NCI-H2227 (cell line): ENCODE measurements around the gene ZNF830.
"Not testable (repeated sequence)": the region's sequence is repeated elsewhere in the genome, so short reads cannot be mapped to it uniquely, and the experiment has no call there.

ENCODE experiments used
- DNase-seq: peaks from one replicate; lab custom pipeline; 2025; ENCODE audit not compliant: unreplicated experiment; lab: John Stamatoyannopoulos, UW

Gene ZNF830, protein sequence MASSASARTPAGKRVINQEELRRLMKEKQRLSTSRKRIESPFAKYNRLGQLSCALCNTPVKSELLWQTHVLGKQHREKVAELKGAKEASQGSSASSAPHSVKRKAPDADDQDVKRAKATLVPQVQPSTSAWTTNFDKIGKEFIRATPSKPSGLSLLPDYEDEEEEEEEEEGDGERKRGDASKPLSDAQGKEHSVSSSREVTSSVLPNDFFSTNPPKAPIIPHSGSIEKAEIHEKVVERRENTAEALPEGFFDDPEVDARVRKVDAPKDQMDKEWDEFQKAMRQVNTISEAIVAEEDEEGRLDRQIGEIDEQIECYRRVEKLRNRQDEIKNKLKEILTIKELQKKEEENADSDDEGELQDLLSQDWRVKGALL

GRCh38 chr17:34961093-34961911 is at the start of gene ZNF830, which contains the start of gene CCT6B:
Gene ZNF830 (plus strand): TSS chr17:34961540. CDS start chr17:34961567, 27 bp downstream.
Gene CCT6B (minus strand): TSS chr17:34961460. CDS start chr17:34961393, 67 bp downstream.
- peak; percentile 92 for DNase-seq

DNA sequence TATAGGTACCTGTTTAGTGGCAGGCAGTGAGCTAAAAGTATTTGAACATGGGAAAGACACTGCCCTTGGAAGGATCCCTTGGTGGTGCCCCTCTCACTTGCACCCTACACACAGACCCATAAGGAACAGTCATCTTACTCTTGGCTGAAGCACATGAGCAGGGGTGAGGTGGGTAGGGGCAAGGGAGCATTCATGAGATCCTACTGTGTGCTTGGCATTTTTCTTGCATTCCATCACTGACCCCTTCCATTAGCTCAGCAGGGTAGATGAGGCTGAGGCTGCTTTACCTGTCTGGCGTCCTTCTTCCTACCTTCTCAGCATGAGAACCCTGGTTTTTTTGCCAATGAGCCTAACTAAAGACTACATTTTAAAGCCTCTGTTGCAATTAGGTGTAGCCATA is 48.3 kb upstream of the ZNF830 start:
- no peak for DNase-seq

- no peak for DNase-seq
Measured at GRCh38 chr17:34916120-34916519, 45.2 kb upstream of the ZNF830 start.

DNA sequence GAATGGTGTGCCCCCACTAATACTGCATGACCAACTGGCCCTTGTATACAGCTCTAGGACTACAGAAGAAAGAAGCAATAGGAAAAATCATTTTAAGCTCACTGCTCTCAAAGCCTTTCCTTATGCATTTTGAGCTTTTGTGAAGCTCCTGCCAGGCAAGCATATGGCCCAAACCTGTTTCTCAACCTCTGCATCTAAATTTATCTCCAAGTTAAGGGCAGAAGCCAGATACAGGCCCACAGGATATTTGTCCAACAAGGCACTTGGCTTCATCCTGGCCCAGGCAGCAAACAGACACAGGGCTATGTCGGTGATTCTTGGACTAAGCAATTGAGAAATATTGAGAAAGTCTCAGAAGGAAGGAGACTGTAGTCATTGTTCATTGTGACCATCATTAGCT is 44.0 kb upstream of the ZNF830 start:
- DNase-seq: no peak

DNA sequence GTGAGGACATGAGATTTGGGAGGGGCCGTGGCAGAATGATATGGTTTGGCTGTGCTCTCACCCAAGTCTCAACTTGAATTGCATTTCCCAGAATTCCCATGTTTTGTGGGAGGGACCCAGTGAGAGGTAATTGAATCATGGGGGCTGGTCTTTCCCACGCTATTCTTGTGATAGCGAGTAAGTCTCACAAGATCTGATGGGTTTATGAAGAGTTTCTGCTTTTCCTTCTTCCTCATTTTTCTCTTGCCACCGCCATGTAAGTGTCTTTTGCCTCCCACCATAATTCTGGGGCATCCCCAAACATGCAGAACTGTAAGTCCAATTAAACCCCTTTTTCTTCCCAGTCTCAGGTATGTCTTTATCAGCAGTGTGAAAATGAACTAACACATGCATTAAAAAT is 40.7 kb upstream of the ZNF830 start:
- no peak for DNase-seq

DNA sequence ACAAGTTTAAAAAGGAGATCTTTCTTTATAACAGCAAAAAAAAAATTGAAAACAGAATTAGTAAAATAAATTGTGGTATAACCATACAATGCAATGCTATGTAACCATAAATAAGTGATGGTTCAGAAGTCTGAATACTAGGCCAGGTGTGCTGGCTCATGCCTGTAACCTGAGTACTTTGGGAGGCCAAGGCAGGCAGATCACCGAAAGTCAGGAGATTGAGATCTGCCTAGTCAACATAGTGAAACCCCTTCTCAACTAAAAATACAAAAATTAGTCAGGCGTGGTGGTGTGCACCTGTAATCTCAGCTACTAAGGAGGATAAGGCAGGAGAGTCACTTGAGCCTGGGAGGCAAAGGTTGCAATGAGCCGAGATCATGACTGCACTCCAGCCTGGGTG is 34.7 kb upstream of the ZNF830 start:
- no peak for DNase-seq

DNA sequence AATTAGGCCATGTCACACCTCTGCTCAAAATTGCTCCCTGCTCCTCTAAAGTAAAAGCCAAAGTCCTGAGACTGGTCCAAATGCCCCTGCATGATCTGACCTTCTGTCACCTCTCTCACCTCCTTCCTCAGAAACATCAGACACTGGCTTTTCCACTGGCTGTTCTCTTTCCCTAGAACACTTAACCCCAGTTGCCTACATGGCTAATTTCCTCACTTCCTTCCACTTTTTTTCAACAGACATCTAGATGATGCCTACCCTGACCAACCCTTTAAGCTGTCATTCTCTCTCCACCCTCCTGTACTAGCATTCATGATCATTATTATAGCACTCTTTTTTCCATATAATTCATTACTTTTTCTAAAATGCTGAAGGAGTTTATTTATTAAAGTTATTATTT is 31.1 kb upstream of the ZNF830 start:
- DNase-seq: no peak

- DNase-seq: not testable (repeated sequence)
Measured at GRCh38 chr17:34950780-34951179, 10.6 kb upstream of the ZNF830 start.

- no peak for DNase-seq
Measured at GRCh38 chr17:34958438-34958837, 2.9 kb upstream of the ZNF830 start.

DNA sequence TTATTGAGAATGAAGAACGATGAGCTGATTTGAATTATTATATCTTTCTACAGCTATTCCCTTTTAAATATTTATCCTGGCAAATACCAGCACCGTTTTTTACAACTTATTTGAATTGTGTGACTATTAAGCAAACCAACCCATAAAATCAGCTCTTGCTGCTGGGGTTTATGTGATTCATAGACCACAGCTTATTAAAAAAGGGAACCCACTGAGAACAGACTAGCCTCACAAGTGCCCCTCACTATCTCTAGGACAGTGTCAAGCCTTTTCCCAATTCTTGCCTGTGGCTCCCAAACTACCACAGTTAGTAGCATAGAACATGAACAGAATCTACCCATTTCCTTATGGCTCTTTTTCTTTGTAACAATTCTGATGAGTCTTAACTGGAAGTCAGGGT is 12.8 kb downstream of the ZNF830 start:
- no peak for DNase-seq

- no peak for DNase-seq
Measured at GRCh38 chr17:34974794-34975785, 13.8 kb downstream of the ZNF830 start.

DNA sequence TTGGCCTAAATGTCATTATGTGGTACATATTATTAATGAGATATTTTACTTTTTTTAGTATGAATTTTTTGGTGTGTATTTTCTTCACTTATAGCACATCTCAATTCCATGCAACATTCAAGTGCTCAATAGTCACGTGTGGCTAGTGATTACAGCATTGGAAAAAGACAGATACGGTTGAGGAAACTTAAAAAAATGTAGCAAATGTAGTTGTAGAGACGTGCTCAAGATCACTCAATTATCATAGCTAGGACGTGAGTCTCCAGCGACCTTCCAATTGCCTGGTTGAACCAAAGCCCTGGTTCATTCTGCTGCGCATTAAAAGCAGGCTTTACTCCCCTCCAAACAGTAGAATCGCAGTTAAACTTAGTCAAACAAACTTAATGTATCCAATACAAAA is 17.8 kb downstream of the ZNF830 start:
- no peak for DNase-seq

GRCh38 chr17:34979650-34980352 is 18.5 kb downstream of the ZNF830 start:
- peak; percentile 2 for DNase-seq

GRCh38 chr17:34980353-34980680 is 19.0 kb downstream of the ZNF830 start, which contains the start of gene LIG3:
Gene LIG3 (plus strand): TSS chr17:34980512. CDS start chr17:34983006, 2,494 bp downstream.
- DNase-seq: peak; percentile 92

DNA sequence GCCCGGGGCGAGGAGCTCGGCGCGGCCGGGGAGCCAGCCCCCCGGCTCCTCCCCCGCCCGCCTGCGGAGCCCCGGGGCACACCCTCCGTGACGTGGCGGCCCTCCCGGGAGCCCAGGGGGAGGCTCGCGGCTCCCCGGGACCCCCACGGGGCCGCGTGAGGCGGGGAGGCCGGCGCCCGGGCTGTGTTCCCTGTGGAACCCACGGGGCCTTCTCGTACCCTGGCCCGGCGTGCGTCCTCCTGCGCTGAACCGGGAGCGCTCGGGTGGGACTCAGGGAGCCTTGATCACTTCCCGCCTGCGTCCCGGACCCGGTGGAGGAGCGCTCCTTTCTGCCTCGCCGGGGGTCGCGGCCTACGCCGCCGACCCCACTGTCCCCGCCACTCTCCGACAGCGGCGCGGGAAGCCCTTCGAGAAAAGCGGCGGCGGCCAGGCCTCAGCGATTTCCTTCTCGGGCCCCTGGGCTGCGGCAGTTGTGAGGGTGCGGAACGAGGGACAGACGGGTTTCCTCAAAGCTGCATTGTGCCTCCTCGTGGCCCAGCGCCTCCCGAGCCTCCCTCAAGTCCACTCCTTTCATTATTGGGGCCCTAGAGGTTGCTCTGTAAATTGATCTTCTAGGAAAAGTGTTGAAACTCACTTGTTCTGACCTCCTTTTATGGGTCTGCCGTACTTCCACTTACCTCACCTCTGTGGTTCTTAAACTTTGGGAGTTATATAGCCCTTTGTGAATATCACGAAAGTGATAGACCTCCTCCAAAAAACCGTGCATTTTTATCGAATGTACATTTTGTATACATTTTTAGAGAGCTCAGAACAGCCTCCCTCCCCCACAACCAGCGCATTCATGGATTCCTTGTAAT is 19.6 kb downstream of the ZNF830 start:
- peak; percentile 76 for DNase-seq

DNA sequence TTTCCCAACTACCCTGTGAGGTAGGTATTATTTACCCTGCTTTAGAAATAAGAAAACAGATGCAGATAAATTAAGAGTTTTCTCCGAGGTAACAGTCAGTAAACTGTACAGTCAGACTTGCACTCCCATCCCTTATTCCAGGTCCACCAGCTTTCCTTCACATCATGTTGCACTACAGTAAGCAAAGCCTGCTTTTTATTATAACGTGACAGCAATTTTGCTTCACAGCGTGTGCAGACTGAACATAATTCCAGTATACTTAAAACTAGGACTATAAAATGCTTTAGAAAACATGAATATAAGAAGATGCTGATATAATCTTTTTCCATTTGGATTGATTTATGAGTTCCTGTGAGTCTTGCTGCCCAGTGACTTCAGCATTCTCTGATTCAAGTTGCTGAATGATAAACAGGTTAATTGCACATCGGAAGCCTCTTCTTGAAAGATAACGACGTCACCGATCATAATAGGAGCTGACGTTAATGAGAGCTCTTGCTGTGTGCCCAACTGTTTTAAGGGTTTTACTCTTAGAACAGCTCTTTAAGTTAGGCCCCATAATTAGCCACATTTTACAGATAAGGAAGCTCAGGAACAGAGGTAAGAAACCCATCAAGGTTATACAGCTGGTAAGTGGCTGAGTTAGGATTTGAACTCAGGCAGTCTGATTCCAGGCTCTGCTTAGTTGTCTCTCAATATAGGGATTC is 20.4 kb downstream of the ZNF830 start:
- DNase-seq: peak; percentile 17

DNA sequence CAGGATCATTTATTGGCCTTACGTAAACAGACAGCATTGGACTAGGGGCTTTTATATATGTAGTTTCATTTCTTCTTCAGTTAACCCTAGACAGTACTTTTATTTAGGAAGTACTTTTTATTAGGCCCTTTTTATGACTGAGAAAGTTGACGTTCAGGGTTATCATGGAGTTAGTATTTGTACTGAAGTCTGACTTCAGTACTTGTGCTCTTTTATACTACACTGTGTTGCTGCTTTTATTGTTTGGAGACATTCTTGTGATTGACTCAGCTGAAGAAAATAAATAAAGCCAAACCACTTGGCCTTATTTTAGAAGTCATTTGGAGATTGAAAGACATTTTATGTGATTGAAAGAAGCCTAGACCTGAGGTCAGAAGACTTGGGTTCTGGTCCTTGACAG is 25.9 kb downstream of the ZNF830 start:
- no peak for DNase-seq

- no peak for DNase-seq
Measured at GRCh38 chr17:34988644-34989043, 27.3 kb downstream of the ZNF830 start.

DNA sequence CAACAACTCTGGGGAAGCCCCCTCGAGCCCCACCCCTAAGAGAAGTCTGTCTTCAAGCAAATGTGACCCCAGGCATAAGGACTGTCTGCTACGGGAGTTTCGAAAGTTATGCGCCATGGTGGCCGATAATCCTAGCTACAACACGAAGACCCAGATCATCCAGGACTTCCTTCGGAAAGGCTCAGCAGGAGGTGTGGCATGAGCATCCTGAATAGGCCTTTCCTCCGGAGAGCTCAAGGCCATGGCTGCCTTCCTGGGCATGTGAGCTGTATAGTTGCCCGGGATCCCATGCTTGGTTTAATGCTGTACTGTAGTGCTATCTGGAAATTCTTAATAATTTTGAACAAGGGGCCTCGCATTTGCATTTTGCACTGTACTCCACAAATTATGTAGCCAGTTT is 28.1 kb downstream of the ZNF830 start:
- no peak for DNase-seq
